Heart left ventricle (tissue), 13 donors: ENCODE measurements around the gene SOST.

Experiments
- POLR2A ChIP-seq, 2 donors: fragments of 450-650 bp; IDR thresholded peaks; one replicate each; pipeline ENCODE4 v1.6.1; 2017; ENCODE audit warnings: antibody characterized with exemption in 2 of 2, mild to moderate bottlenecking in 2 of 2, moderate library complexity in 2 of 2
- TF ChIP-seq, protein P1 (sequence below), 12 donors: fragments of 200-600 bp; sonication (generic) in 4 of 12; IDR thresholded peaks; one replicate each; pipeline versions ENCODE4 v1.5.0 to v1.8.0; 2018 to 2022; ENCODE audit warnings: antibody characterized with exemption in 12 of 12, mild to moderate bottlenecking in 5 of 12
- donor health status: ischemic (EF 13 %, LVEDD 7.1; RV severe dilation, severe dysfunction).
- donor health status: DM: no; HTN: yes; CAD: no.
- donor health status: DM: no; HTN: no; CAD: no.
- donor health status: ischemic (EF 25% LVEDD 6.9; RV normal size, moderate dysfunction).
- donor health status: ischemic (EF 25% LVEDD 5.7; RV mildly dilated, moderate dysfunction).
- donor health status: ischemic (EF 35%, LVEDD 5.7; RV mildly dilated, moderate dysfunction).
- donor health status: nonischemic (EF 11% LVEDD 7.7; RV severe dilation, severe dysfunction).
- donor health status: DM: yes; HTN: yes; CAD: no.
- donor health status: PGD.
- donor health status: ischemic (EF 29% LVEDD 5.4; RV normal size, mild dysfunction).
- donor health status: nonischemic (EF 23%, LVEDD 6.1; RV moderate dilation, normal function).

DNA sequence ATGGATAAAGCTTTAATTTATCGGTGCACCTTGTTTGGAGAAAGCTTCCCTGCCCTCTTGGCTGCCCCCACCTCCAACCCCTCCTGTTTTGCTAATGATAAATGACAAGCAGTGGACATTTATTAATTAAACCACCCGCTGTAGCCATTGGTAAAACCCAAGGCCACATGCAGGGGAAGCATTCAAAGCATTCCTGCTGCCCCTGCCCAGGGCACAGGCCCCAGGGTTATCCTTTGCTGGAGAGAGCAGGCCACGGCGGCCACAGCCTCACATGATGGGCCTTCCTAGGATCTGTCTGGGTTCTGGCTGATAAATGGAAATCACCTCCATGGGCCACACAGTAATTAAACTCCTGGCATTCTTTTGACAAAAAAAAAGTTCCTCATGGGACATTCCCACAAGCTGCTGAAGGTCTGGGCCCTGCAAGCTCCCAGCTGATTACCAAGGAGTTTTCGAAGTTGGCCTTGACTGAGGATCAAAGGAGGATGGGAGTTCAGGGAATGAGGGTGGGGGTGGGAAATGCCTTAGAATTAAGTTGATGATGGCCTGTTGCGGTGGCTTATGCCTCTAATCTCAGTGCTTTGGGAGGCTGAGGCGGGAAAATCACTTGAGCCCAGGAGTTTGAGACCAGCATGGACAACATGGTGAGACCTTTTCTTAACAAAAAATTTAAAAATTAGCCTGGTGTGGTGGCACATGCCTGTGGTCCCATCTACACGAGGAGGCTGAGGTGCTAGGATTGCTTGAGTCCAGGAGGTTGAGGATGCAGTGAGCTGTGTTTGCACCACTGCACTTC, 35.5 kb downstream of the SOST start:
- TF ChIP-seq POLR2A (IDR thresholded peaks at IDR 0.05): no peak
- TF ChIP-seq, protein P1, sequence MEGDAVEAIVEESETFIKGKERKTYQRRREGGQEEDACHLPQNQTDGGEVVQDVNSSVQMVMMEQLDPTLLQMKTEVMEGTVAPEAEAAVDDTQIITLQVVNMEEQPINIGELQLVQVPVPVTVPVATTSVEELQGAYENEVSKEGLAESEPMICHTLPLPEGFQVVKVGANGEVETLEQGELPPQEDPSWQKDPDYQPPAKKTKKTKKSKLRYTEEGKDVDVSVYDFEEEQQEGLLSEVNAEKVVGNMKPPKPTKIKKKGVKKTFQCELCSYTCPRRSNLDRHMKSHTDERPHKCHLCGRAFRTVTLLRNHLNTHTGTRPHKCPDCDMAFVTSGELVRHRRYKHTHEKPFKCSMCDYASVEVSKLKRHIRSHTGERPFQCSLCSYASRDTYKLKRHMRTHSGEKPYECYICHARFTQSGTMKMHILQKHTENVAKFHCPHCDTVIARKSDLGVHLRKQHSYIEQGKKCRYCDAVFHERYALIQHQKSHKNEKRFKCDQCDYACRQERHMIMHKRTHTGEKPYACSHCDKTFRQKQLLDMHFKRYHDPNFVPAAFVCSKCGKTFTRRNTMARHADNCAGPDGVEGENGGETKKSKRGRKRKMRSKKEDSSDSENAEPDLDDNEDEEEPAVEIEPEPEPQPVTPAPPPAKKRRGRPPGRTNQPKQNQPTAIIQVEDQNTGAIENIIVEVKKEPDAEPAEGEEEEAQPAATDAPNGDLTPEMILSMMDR (IDR thresholded peaks at IDR 0.05): no peak
